Sigmoid colon (tissue), 7 donors: Measurements from ENCODE around the gene NXNL2. TPM values are rescaled to one million over a fixed set of nuclear protein-coding genes. Genes with fewer than 3 reads are reported as not detected.

Source experiments
- DNase-seq: peaks from one replicate; pipeline ENCODE4 v3.0.0-alpha.2; 2019
- H3K27ac ChIP-seq, 4 donors: fragments of 200-600 bp; sonication (generic); one replicate each; pipeline ENCODE4 v1.5.1; 2016 to 2019; ENCODE audit warnings: mild to moderate bottlenecking in 1 of 4
- H3K27me3 ChIP-seq, 3 donors: fragments of 200-600 bp; sonication (generic); one replicate each; pipeline ENCODE4 v1.5.1; 2019; ENCODE audit warnings: mild to moderate bottlenecking in 1 of 3
- H3K36me3 ChIP-seq, 4 donors: fragments of 200-600 bp; sonication (generic); one replicate each; pipeline ENCODE4 v1.5.1; 2016 to 2019
- H3K4me1 ChIP-seq, 4 donors: fragments of 200-600 bp; sonication (generic); one replicate each; pipeline ENCODE4 v1.5.1; 2017 to 2019
- H3K4me3 ChIP-seq, 4 donors: fragments of 200-600 bp; sonication (generic); one replicate each; pipeline ENCODE4 v1.5.1; 2017 to 2019; ENCODE audit warnings: mild to moderate bottlenecking in 2 of 4, moderate library complexity in 1 of 4
- H3K9me3 ChIP-seq, 4 donors: fragments of 200-600 bp in 3 of 4; sonication (generic) in 3 of 4; one replicate each; pipeline versions ENCODE4 v1.5.1 to v1.6.1; 2013 to 2019
- CTCF ChIP-seq, 4 experiments: fragments of 450-650 bp in 3 of 4; fragments of 200-600 bp in 1 of 4; IDR thresholded peaks; one replicate each; pipeline ENCODE4 v1.5.1; 2016 to 2019; ENCODE audit warnings: antibody characterized with exemption in 4 of 4, mild to moderate bottlenecking in 3 of 4, moderate library complexity in 2 of 4
- EP300 ChIP-seq, 4 donors: sonication (generic); formaldehyde crosslinking; IDR thresholded peaks; one replicate each; pipeline ENCODE4 v1.6.1; 2017; ENCODE audit warnings: antibody characterized with exemption in 4 of 4
- POLR2A ChIP-seq, 2 donors: fragments of 450-650 bp; IDR thresholded peaks; one replicate each; pipeline ENCODE4 v1.6.1; 2016; ENCODE audit warnings: antibody characterized with exemption in 2 of 2, mild to moderate bottlenecking in 2 of 2, moderate library complexity in 2 of 2
- POLR2AphosphoS5 ChIP-seq, 4 donors: sonication (generic); formaldehyde crosslinking; IDR thresholded peaks; one replicate each; pipeline ENCODE4 v1.6.1; 2017; ENCODE audit warnings: antibody characterized with exemption in 4 of 4
- WGBS, 2 donors: extraction: QIAGEN DNeasy Blood & Tissue Kit; methylation state at CpG; one replicate each; pipeline ENCODE4 v1.1.7; 2013; 5-methylcytosine and 5-hydroxymethylcytosine counted together
- intact Hi-C: fragments of 100-400 bp; cut with DNase I; formaldehyde crosslinking; loops from one replicate; pipeline ENCODE4 v1.15.1; 2023
- polyA plus RNA-seq, 3 donors: library from polyadenylated mRNA; stranded (reverse); fragments of 200-250 nt; gene quantifications; one replicate each; pipeline ENCODE4 v1.2.3, GENCODE V29; 2013
- total RNA-seq, 4 donors: library from RNA; depleted of rRNA; stranded (reverse); fragments of >200 nt; gene quantifications; one replicate each; pipeline ENCODE4 v1.1.0, GENCODE V29; 2016
- donor health status: healthy with polysubstance abuse.
- donor health status: Bipolar disorder and iron deficiency.
- donor health status: healthy.

The NXNL2 gene
- total and polyA plus RNA-seq, 7 donors: 0.16 to 1.2 (median 0.54) TPM; not detected in 4

GRCh38 chr9:88528080-88528790 lies 6.7 kb upstream of the NXNL2 start:
- no peak for DNase-seq
- TF ChIP-seq POLR2AphosphoS5 (IDR thresholded peaks at IDR 0.05) (peak in 3 of 4 donors; percentile 20 to 37 (median 30)), EP300 (IDR thresholded peaks at IDR 0.05) (no peak)
- intact Hi-C loops: no loop called here

GRCh38 chr9:88529496-88529895 lies 5.5 kb upstream of the NXNL2 start:
- Histone ChIP-seq H3K4me1 (peaks cover 0 to 23% (median 21%) of the 10 kb centered on the region in 4 donors), H3K4me3 (no peak overlapping the region), H3K9me3 (no peaks in the 10 kb centered on the region), H3K36me3 (no peaks in the 10 kb centered on the region), H3K27ac (peak overlapping the region in 2 of 4 donors; percentile 15 to 29), H3K27me3 (no peaks in the 10 kb centered on the region)
- no peak for TF ChIP-seq EP300 (IDR thresholded peaks at IDR 0.05)
- no peak for TF ChIP-seq POLR2A (IDR thresholded peaks at IDR 0.05)
- TF ChIP-seq POLR2AphosphoS5 (IDR thresholded peaks at IDR 0.05): no peak
- TF ChIP-seq CTCF (IDR thresholded peaks at IDR 0.05): no peak
- intact Hi-C loops: no loop called here
- WGBS, 2 donors: 94% methylated on average over 6 of the region's 6 CpGs
- no peak for DNase-seq

More at GRCh38 chr9:88528080-88528790, 6.7 kb upstream of the NXNL2 start:
- Histone ChIP-seq H3K36me3 (no peaks in the 10 kb centered on the region), H3K4me1 (peaks cover 0 to 19% (median 12%) of the 10 kb centered on the region in 4 donors), H3K27me3 (no peaks in the 10 kb centered on the region), H3K4me3 (no peak overlapping the region), H3K9me3 (no peaks in the 10 kb centered on the region), H3K27ac (peak overlapping the region in 2 of 4 donors; percentile 29 to 43)
- 87 to 89% methylated on average over 6 of the region's 6 CpGs for WGBS, 2 donors

GRCh38 chr9:88530051-88530450 lies 4.9 kb upstream of the NXNL2 start:
- DNase-seq: no peak
- Histone ChIP-seq H3K36me3 (no peaks in the 10 kb centered on the region), H3K4me3 (no peak overlapping the region), H3K4me1 (peaks cover 0 to 28% (median 25%) of the 10 kb centered on the region in 4 donors), H3K27me3 (peaks cover 0 to 1% (median 0%) of the 10 kb centered on the region in 3 donors), H3K27ac (peak overlapping the region in 1 of 4 donors; percentile 15), H3K9me3 (no peaks in the 10 kb centered on the region)
- 78 to 83% methylated on average over 1 of the region's 1 CpG for WGBS, 2 donors
- intact Hi-C loops: no loop called here
- TF ChIP-seq CTCF (IDR thresholded peaks at IDR 0.05): no peak
- TF ChIP-seq POLR2A (IDR thresholded peaks at IDR 0.05): no peak
- TF ChIP-seq POLR2AphosphoS5 (IDR thresholded peaks at IDR 0.05): no peak
- TF ChIP-seq EP300 (IDR thresholded peaks at IDR 0.05): no peak

DNA sequence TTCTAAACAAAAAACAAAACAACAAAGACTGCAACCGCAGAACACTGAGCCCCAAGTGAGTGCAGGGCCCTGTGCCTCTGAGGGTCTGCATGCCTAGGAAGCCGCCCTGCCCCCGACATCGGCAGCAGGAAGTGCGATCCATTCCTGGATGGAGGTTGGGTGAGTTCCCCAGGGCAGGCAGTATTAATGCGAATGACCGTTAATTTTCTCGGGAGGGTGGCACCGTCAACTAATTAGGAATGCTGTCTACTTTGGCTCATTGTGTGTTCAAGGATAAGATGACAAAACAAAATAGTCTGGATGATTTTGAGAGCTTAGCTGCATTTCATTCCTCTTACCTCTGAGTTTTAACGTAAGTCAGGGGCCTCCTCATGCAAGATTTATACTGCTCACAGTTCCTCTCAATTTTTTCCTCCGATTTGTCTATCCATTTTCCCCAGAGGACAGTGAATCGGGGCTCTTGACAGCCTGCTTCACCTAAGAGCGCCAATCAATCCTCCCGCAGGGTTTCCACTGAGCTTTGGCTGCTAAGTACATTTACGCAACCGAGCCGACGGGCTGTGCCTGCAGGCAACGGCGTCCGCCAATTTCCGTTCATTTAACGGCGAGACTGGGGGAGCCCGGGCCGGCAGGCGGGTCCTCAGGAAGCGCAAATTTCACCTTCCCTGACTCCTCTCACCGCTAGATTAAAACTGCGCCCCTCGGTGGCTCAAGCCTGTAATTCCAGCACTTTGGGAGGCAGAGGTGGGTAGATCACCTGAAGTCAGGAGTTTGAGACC lies 2.9 kb upstream of the NXNL2 start:
- WGBS, 2 donors: 34 to 37% methylated on average over 31 of the region's 31 CpGs
- intact Hi-C loops: no loop called here
- Histone ChIP-seq H3K27ac (no peak overlapping the region), H3K4me3 (no peak overlapping the region), H3K4me1 (peaks cover 0 to 38% (median 36%) of the 10 kb centered on the region in 4 donors), H3K9me3 (no peaks in the 10 kb centered on the region), H3K27me3 (peaks cover 7 to 12% (median 8%) of the 10 kb centered on the region in 3 donors), H3K36me3 (no peaks in the 10 kb centered on the region)
- no peak for TF ChIP-seq EP300 (IDR thresholded peaks at IDR 0.05)
- no peak for TF ChIP-seq POLR2AphosphoS5 (IDR thresholded peaks at IDR 0.05)
- DNase-seq: no peak

DNA sequence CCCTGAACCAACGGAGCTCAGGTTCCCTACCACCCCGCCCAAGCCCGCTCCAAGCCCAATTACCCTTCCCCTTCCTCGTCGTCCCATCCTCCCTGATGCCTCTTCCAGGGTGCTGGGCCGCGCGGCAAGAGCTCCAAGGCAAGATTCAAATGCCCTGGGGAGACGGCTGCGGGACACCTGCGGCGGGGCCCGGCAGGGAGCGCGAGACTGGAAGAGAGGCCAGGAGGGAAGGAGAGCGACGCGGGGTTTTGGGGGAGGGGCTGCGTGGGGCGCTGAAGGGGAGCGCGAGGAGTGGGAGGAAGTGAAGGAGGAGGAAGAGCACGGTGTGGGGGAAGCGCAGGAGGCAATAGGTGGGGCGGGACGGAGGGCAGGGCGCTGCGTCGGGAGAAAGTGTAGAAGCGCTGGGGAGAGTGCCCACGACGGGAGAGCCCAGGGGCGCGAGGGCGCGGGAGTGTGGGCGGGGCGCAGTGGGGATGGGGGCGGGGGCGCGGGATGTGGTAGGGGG lies 975 bp upstream of the NXNL2 start:
- no peak for TF ChIP-seq POLR2AphosphoS5 (IDR thresholded peaks at IDR 0.05)
- no peak for TF ChIP-seq POLR2A (IDR thresholded peaks at IDR 0.05)
- TF ChIP-seq EP300 (IDR thresholded peaks at IDR 0.05): no peak
- no peak for TF ChIP-seq CTCF (IDR thresholded peaks at IDR 0.05)
- H3K9me3 ChIP-seq: no peaks in the 10 kb centered on the region
- H3K4me3 ChIP-seq: peak overlapping the region; percentile 40 to 58 (median 54)
- WGBS, 2 donors: 3% methylated on average over 41 of the region's 41 CpGs
- peak overlapping the region; percentile 73 to 87 (median 75) for H3K27ac ChIP-seq
- H3K4me1 ChIP-seq: peaks cover 0 to 32% (median 26%) of the 10 kb centered on the region in 4 donors
- no peaks in the 10 kb centered on the region for H3K36me3 ChIP-seq
- intact Hi-C loops: no loop called here
- H3K27me3 ChIP-seq: peaks cover 7 to 12% (median 8%) of the 10 kb centered on the region in 3 donors
- peak; percentile 72 for DNase-seq
